Measurements from ENCODE around the gene TLR9.

TLR9 gene

DNA sequence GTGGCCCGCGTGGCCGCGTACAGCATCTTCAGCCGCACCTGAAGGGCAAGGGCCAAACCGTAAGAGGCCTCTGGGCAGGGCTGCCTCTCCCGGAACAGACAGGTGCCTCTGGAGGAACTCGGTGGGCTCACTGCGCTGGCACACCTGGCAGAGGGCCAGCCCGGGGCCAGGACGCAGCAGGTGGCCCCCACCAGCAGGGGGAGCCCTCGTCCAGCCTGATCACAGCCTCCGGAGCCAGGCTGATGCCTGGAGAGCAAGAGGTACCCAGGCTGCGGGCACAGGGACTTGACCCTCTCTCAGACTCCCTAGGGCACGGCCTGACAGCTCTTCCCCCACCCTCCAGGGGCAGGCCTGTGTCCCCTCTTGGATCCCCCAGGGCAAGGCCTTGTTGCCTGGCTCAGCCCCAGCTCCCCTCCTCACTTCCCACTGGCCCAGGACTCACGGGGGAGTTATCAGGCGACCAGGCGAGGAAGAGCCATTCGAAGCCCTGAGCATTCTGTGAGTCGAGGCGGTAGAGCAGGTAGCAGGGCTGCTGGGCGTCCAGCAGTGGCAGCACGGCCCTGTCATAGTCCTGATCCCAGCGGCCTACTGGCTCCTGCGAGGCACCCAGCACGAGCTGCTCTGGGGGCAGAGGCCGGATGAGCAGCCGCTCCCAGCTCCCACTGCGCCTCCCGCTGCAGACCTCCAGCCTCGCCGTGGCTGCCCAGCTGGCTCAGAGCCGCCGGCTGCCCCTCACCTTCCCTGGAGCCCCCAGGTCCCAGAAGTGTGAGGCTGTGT lies 6.2 kb upstream of the TLR9 start:
- no peaks in the 10 kb centered on the region for H3K27me3 ChIP-seq (ENCODE audit: control insufficient read depth, insufficient read depth, low read length)
- no peaks in the 10 kb centered on the region for H3K9me3 ChIP-seq (ENCODE audit: control insufficient read depth, insufficient read depth, low read length)
- H3K9ac ChIP-seq (ENCODE audit: low read depth, low read length): no peak overlapping the region
- no peak overlapping the region for H3K27ac ChIP-seq (ENCODE audit: low read depth, low read length)
- H3K4me1 ChIP-seq (ENCODE audit: control insufficient read depth, insufficient read depth, low read length): peaks cover 6% of the 10 kb centered on the region
- H3K36me3 ChIP-seq (ENCODE audit: control insufficient read depth, insufficient read depth, low read length): peaks cover 44% of the 10 kb centered on the region
- no peak overlapping the region for H3K4me3 ChIP-seq (ENCODE audit: low read depth, low read length)

DNA sequence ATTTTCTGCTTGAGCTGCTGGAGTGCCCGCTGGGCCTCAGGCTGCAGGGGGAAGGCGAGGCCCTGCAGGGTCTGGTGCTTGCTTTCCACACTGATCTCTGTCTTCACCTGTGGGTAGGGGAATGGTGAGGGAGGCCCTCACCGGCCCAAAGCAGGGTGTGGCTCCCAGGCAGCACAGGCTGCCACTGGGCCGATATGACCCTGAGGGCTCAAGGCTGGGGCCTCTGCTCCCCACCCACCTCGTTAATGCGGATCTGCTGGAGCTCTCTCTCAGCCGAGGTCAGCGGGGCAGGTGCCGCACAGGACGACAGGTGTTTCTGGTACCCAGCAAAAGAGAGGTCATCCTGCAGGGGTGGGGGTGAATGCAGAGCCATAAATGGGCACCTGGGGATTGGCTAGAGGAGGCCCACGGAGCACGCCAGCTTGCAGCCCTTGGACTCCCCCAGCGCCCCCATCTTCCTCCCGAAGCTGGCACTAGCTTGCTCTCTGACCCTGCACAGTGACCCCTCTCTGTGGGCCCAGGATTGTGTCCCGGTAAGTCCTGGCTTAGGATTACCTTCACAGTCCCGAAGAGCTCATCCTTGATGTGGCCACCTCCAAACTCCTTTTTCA lies 5.5 kb upstream of the TLR9 start:
- H3K27ac ChIP-seq (ENCODE audit: low read depth, low read length): no peak overlapping the region
- H3K4me1 ChIP-seq (ENCODE audit: control insufficient read depth, insufficient read depth, low read length): no peaks in the 10 kb centered on the region
- H3K4me3 ChIP-seq (ENCODE audit: low read depth, low read length): no peak overlapping the region
- peaks cover 44% of the 10 kb centered on the region for H3K36me3 ChIP-seq (ENCODE audit: control insufficient read depth, insufficient read depth, low read length)
- no peak overlapping the region for H3K9ac ChIP-seq (ENCODE audit: low read depth, low read length)
- H3K9me3 ChIP-seq (ENCODE audit: control insufficient read depth, insufficient read depth, low read length): no peaks in the 10 kb centered on the region
- no peaks in the 10 kb centered on the region for H3K27me3 ChIP-seq (ENCODE audit: control insufficient read depth, insufficient read depth, low read length)

DNA sequence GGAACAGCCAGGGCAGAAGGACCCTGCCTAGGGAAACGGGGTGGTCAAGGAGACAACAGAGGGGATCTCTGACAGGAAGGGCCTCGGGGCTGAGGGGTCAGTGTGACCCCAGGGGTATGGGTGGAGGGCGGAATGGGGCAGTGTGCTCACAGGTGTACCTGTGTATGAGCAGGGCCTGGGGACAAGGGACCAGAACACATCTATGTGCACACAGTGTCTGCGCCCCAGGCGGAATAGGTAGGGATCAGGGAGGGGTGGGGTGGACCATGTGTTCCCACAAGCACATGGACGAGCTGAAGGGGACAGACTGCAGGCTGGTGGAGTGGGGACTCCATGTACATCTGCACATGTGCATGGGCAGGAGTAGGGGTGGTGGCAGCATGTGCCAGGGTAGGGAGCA lies 5.0 kb upstream of the TLR9 start:
- Histone ChIP-seq H3K9ac (ENCODE audit: low read depth, low read length) (no peak overlapping the region), H3K36me3 (ENCODE audit: control insufficient read depth, insufficient read depth, low read length) (peaks cover 44% of the 10 kb centered on the region), H3K9me3 (ENCODE audit: control insufficient read depth, insufficient read depth, low read length) (no peaks in the 10 kb centered on the region), H3K27me3 (ENCODE audit: control insufficient read depth, insufficient read depth, low read length) (no peaks in the 10 kb centered on the region), H3K4me3 (ENCODE audit: low read depth, low read length) (no peak overlapping the region), H3K4me1 (ENCODE audit: control insufficient read depth, insufficient read depth, low read length) (no peaks in the 10 kb centered on the region), H3K27ac (ENCODE audit: low read depth, low read length) (no peak overlapping the region)

DNA sequence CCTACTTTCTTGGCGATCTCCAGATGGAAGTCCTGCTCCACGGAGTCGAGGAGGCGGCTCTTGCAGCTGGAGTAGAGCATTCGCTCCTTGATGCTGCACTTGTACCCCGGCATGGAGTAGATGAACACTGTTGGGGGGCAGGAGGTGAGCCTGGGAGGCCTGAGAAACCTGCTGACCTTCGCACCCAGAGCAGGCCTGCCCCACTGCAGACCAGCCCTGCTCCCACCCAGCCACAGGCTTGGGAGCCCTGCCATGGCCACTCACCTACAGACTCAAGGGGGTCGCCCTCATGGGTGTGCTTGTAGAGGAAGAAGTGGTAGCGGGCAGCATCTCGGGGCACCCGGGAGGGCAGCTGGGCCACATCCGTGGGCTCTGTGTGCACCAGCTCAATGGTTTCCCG lies 4.2 kb upstream of the TLR9 start:
- Histone ChIP-seq H3K4me1 (ENCODE audit: control insufficient read depth, insufficient read depth, low read length) (no peaks in the 10 kb centered on the region), H3K27me3 (ENCODE audit: control insufficient read depth, insufficient read depth, low read length) (no peaks in the 10 kb centered on the region), H3K27ac (ENCODE audit: low read depth, low read length) (no peak overlapping the region), H3K36me3 (ENCODE audit: control insufficient read depth, insufficient read depth, low read length) (peaks cover 40% of the 10 kb centered on the region), H3K9me3 (ENCODE audit: control insufficient read depth, insufficient read depth, low read length) (no peaks in the 10 kb centered on the region), H3K4me3 (ENCODE audit: low read depth, low read length) (no peak overlapping the region), H3K9ac (ENCODE audit: low read depth, low read length) (no peak overlapping the region)

DNA sequence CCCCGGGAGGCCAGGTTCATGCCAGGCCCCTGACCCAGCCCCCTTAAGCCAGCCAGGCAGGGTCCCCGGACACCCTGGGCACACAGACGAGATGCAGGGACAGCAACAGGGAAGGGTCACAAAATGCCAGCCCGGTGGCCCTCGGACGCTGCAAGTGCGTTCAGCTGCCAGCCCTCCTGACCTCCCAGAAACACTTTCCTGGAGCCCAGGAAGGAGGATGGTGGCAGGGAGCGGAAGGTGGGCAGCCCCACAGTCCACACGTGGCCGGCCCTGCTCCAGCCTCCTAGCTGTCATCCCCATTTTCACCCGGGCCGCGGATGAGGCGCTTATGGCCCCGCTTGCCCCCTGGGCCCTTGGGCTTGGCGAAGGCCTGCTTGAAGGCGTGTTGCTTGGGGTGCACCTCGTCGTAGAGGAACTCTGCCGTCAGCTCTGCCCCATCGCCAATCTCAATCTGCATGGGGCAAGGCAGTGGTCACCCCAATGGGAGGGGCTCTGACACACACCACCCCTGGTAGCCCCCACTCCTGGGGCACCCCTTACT lies 3.4 kb upstream of the TLR9 start:
- Histone ChIP-seq H3K27ac (ENCODE audit: low read depth, low read length) (no peak overlapping the region), H3K9ac (ENCODE audit: low read depth, low read length) (no peak overlapping the region), H3K4me1 (ENCODE audit: control insufficient read depth, insufficient read depth, low read length) (no peaks in the 10 kb centered on the region), H3K9me3 (ENCODE audit: control insufficient read depth, insufficient read depth, low read length) (no peaks in the 10 kb centered on the region), H3K36me3 (ENCODE audit: control insufficient read depth, insufficient read depth, low read length) (peaks cover 35% of the 10 kb centered on the region), H3K4me3 (ENCODE audit: low read depth, low read length) (no peak overlapping the region), H3K27me3 (ENCODE audit: control insufficient read depth, insufficient read depth, low read length) (no peaks in the 10 kb centered on the region)

DNA sequence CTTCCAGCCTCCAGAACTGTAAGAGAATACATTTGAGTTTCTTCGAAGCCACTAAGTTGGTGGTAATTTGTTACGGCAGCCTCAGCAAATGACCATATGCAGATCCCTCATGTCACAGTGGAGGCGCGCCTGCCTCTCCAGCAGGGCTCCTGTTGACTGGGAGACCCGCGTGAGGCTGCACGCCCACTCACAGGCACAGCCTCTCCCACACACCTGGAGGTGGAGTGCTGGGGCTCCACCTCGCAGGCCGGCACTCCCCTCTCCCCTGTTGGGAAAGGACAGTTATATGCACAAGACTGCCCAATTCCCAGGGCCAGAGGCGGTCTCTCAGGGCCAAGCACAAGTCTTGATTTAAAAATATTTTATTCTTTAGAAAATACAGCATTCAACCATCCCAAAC lies 2.8 kb upstream of the TLR9 start:
- H3K27me3 ChIP-seq (ENCODE audit: control insufficient read depth, insufficient read depth, low read length): no peaks in the 10 kb centered on the region
- no peaks in the 10 kb centered on the region for H3K4me1 ChIP-seq (ENCODE audit: control insufficient read depth, insufficient read depth, low read length)
- no peak overlapping the region for H3K27ac ChIP-seq (ENCODE audit: low read depth, low read length)
- peaks cover 35% of the 10 kb centered on the region for H3K36me3 ChIP-seq (ENCODE audit: control insufficient read depth, insufficient read depth, low read length)
- H3K9ac ChIP-seq (ENCODE audit: low read depth, low read length): no peak overlapping the region
- H3K4me3 ChIP-seq (ENCODE audit: low read depth, low read length): no peak overlapping the region
- H3K9me3 ChIP-seq (ENCODE audit: control insufficient read depth, insufficient read depth, low read length): no peaks in the 10 kb centered on the region

DNA sequence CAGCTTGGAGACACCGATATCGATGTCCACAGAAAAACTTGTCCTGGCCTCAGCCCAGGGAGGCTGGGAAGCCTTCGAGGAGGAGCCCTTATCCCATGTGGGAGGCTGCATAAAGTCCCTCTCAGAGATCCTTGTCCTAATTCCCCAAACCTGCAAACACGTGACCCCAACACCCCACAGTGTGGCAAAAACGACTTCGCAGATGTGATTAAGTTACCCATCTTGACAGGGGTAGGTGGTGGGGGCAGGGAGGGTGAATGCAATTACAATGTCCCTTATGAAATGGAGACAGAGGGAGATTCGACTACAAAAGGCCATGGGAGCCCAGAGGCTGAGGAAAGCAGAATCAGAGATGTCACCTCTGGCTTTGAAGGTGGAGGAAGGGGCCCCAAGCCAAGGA lies 2.3 kb upstream of the TLR9 start:
- Histone ChIP-seq H3K4me1 (ENCODE audit: control insufficient read depth, insufficient read depth, low read length) (no peaks in the 10 kb centered on the region), H3K4me3 (ENCODE audit: low read depth, low read length) (no peak overlapping the region), H3K9me3 (ENCODE audit: control insufficient read depth, insufficient read depth, low read length) (no peaks in the 10 kb centered on the region), H3K9ac (ENCODE audit: low read depth, low read length) (no peak overlapping the region), H3K27ac (ENCODE audit: low read depth, low read length) (no peak overlapping the region), H3K36me3 (ENCODE audit: control insufficient read depth, insufficient read depth, low read length) (peaks cover 35% of the 10 kb centered on the region), H3K27me3 (ENCODE audit: control insufficient read depth, insufficient read depth, low read length) (no peaks in the 10 kb centered on the region)

DNA sequence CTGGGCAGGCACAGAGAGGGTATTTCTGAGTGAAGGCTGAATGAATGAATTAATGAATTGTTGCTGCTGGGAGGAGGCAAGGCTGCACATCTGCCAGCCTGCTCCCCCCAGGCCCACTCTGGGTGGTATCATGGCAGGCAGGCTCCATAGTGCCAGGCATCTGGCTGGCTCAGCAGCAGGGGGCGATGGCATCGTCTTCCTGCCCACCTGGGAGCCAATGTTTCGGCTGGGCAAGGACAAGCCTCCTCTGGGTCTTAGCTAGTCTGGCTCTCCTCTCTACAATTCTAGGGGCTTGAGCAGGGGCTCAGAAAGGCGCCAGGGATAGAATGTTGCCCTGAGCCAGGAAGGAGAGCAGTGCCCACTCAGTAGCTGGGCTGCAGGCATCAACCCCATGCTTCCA lies 1.7 kb upstream of the TLR9 start:
- no peak overlapping the region for H3K9ac ChIP-seq (ENCODE audit: low read depth, low read length)
- H3K27me3 ChIP-seq (ENCODE audit: control insufficient read depth, insufficient read depth, low read length): no peaks in the 10 kb centered on the region
- H3K36me3 ChIP-seq (ENCODE audit: control insufficient read depth, insufficient read depth, low read length): peaks cover 32% of the 10 kb centered on the region
- H3K4me1 ChIP-seq (ENCODE audit: control insufficient read depth, insufficient read depth, low read length): no peaks in the 10 kb centered on the region
- H3K4me3 ChIP-seq (ENCODE audit: low read depth, low read length): no peak overlapping the region
- no peaks in the 10 kb centered on the region for H3K9me3 ChIP-seq (ENCODE audit: control insufficient read depth, insufficient read depth, low read length)
- H3K27ac ChIP-seq (ENCODE audit: low read depth, low read length): no peak overlapping the region

DNA sequence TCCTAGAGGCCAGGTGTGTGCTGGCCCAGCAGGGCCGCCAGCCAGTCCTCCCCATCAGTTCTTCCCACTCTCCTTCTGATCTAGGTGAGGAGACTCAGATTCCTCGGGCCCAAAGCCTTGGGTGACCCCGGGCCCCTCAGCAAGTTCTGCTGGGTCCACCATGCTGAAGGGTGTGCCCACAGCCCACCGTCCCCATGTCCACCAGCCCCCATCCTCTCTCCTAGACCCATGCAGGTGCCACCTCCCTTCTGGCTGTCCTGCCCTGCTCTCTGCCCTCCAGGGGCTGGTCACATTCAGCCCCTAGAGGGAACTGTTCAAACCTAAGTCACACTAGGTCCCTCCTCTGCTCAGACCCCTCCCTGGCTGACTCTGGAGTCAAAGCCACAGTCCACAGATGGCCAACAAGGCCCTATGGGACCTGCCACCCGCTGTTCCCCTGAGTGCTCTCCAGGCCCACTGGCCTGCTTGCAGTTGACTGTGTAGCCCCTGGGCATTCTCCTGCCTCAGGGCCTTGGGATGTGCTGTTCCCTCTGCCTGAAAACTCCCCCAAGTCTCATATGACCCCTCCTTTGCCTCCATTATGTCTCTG lies 878 bp upstream of the TLR9 start:
- Histone ChIP-seq H3K27ac (ENCODE audit: low read depth, low read length) (no peak overlapping the region), H3K4me3 (ENCODE audit: low read depth, low read length) (no peak overlapping the region), H3K9me3 (ENCODE audit: control insufficient read depth, insufficient read depth, low read length) (no peaks in the 10 kb centered on the region), H3K36me3 (ENCODE audit: control insufficient read depth, insufficient read depth, low read length) (peaks cover 30% of the 10 kb centered on the region), H3K4me1 (ENCODE audit: control insufficient read depth, insufficient read depth, low read length) (no peaks in the 10 kb centered on the region), H3K9ac (ENCODE audit: low read depth, low read length) (no peak overlapping the region), H3K27me3 (ENCODE audit: control insufficient read depth, insufficient read depth, low read length) (no peaks in the 10 kb centered on the region)

DNA sequence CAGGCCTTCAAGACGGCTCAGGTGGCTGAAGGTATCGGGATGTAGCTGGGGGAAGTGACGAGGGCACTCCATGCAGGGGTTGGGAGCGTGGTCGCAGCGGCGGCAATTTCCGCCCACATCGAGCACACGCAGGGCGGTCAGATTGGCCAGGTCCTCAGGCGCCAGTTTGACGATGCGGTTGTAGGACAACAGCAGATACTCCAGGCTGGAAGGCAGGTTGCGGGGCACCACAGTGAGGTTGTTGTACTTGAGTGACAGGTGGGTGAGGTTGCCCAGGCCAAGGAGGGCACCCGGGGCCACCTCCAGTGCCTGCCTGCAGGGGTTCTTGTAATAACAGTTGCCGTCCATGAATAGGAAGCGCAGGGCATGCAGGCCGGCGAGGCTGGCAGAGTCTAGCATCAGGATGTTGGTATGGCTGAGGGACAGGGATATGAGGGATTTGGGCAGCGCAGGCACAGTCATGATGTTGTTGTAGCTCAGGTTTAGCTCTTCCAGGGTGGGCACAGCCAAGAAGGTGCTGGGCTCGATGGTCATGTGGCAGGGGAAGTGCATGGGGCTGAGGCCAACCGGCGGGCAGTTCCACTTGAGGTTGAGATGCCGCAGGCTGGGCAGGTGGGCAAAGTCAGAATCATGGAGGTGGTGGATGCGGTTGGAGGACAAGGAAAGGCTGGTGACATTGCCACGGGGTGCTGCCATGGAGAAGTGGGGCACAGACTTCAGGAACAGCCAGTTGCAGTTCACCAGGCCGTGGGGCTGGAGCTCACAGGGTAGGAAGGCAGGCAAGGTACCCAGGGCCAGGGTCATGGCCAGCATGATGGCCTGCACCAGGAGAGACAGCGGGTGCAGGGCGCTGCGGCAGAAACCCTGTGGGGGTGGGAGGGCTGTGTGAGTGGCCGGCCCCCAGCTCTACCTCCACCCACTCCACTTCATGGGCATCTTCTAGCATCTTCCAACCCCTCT lies 1.7 kb downstream of the TLR9 start:
- no peak overlapping the region for H3K27ac ChIP-seq (ENCODE audit: low read depth, low read length)
- H3K27me3 ChIP-seq (ENCODE audit: control insufficient read depth, insufficient read depth, low read length): no peaks in the 10 kb centered on the region
- H3K9me3 ChIP-seq (ENCODE audit: control insufficient read depth, insufficient read depth, low read length): no peaks in the 10 kb centered on the region
- no peak overlapping the region for H3K9ac ChIP-seq (ENCODE audit: low read depth, low read length)
- H3K4me3 ChIP-seq (ENCODE audit: low read depth, low read length): no peak overlapping the region
- 0 out of 2 replicates have a peak, but pooled peaks cover 2% of the 10 kb centered on the region for H3K4me1 ChIP-seq (ENCODE audit: control insufficient read depth, insufficient read depth, low read length)
- H3K36me3 ChIP-seq (ENCODE audit: control insufficient read depth, insufficient read depth, low read length): peaks cover 4% of the 10 kb centered on the region; the same call in 1 of the 2 replicates
